ENCODE measurements around the gene NEDD4L. TPM values are rescaled to one million over a fixed set of nuclear protein-coding genes. Genes with fewer than 3 reads are reported as not detected.

NEDD4L gene
- total and polyA plus RNA-seq, 2 donors (not counting 1 experiment from before 2014, with no cell fraction given) = 10.3 to 25.7 TPM

DNA sequence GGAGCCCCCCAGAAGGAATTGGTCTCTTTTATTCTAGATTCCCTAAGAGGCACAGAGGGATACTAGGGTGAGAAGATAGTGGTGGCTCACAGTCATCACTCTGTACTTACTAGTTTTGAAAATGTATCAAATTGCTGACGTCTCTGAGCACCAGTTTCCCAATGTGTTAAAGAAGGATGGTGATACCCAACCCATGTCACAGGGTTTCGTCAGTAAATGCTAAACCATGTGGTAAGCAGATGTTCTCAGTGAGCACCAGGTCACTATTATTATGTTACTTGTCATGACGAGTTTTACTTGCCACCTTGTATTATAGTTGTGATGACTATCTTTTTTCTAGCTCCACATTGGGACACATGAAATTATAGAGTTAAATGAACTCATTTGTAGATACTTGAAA lies 54.7 kb downstream of the NEDD4L start:
- H3K4me1 ChIP-seq (ENCODE audit: control insufficient read depth in 2 of 2, insufficient read depth in 2 of 2, low read length in 2 of 2) = no peaks in the 10 kb centered on the region
- ATAC-seq (ENCODE audit: low read depth) = no peak
- Mint-ChIP-seq H3K27me3 (no peaks in the 10 kb centered on the region), H3K4me1 (peaks cover 34% of the 10 kb centered on the region), H3K9me3 (ENCODE audit: insufficient read depth) (no peaks in the 10 kb centered on the region), H3K4me3 (no peak overlapping the region), H3K27ac (no peak overlapping the region)
- no peak overlapping the region for H3K27ac ChIP-seq (ENCODE audit: low read length in 2 of 2)
- no peak for TF ChIP-seq EZH2 (IDR thresholded peaks at IDR 0.05; ENCODE audit: borderline replicate concordance, insufficient read depth, low read depth, low read length, poor library complexity, severe bottlenecking)
- TF ChIP-seq, protein P1, sequence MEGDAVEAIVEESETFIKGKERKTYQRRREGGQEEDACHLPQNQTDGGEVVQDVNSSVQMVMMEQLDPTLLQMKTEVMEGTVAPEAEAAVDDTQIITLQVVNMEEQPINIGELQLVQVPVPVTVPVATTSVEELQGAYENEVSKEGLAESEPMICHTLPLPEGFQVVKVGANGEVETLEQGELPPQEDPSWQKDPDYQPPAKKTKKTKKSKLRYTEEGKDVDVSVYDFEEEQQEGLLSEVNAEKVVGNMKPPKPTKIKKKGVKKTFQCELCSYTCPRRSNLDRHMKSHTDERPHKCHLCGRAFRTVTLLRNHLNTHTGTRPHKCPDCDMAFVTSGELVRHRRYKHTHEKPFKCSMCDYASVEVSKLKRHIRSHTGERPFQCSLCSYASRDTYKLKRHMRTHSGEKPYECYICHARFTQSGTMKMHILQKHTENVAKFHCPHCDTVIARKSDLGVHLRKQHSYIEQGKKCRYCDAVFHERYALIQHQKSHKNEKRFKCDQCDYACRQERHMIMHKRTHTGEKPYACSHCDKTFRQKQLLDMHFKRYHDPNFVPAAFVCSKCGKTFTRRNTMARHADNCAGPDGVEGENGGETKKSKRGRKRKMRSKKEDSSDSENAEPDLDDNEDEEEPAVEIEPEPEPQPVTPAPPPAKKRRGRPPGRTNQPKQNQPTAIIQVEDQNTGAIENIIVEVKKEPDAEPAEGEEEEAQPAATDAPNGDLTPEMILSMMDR (IDR thresholded peaks at IDR 0.05) = no peak
- no peaks in the 10 kb centered on the region for H3K27me3 ChIP-seq (replicated peaks in 1 of 4; ENCODE audit: control extremely low read depth in 1 of 4, control insufficient read depth in 3 of 4, insufficient read depth in 4 of 4, low read length in 3 of 4)
- no peak overlapping the region for H2AFZ ChIP-seq (ENCODE audit: insufficient read depth, low read depth, low read length, poor library complexity, severe bottlenecking)
- H3K79me2 ChIP-seq (ENCODE audit: control insufficient read depth, insufficient read depth, low read length) = no peaks in the 10 kb centered on the region
- no peak for DNase-seq
- no peak overlapping the region for H3K9ac ChIP-seq (ENCODE audit: low read length)
- H3K9me3 ChIP-seq (ENCODE audit: control extremely low read depth in 1 of 3, control insufficient read depth in 2 of 3, insufficient read depth in 1 of 3, low read length in 2 of 3) = no peaks in the 10 kb centered on the region
- no peaks in the 10 kb centered on the region for H3K36me3 ChIP-seq (replicated peaks in 1 of 2; ENCODE audit: control extremely low read depth in 1 of 2, control insufficient read depth in 1 of 2, extremely low read depth in 1 of 2, insufficient read depth in 2 of 2, low read length in 1 of 2)
- no peak overlapping the region for H3K4me3 ChIP-seq (ENCODE audit: control extremely low read depth in 1 of 5, extremely low read depth in 1 of 5, insufficient read depth in 1 of 5, low read depth in 2 of 5, low read length in 4 of 5)
- H4K20me1 ChIP-seq (ENCODE audit: control insufficient read depth, insufficient read depth, low read length, poor library complexity, severe bottlenecking) = no peaks in the 10 kb centered on the region
- POLR2A ChIA-PET = no interaction called here
- H3K4me2 ChIP-seq (replicated peaks; ENCODE audit: low read depth, low read length, poor library complexity, severe bottlenecking) = no peak overlapping the region
- CTCF ChIA-PET = no interaction called here
- intact Hi-C loops (cut with micrococcal nuclease) = no loop called here
- WGBS (ENCODE audit: insufficient coverage) = 100% methylated on average over 1 of the region's 3 CpGs

DNA sequence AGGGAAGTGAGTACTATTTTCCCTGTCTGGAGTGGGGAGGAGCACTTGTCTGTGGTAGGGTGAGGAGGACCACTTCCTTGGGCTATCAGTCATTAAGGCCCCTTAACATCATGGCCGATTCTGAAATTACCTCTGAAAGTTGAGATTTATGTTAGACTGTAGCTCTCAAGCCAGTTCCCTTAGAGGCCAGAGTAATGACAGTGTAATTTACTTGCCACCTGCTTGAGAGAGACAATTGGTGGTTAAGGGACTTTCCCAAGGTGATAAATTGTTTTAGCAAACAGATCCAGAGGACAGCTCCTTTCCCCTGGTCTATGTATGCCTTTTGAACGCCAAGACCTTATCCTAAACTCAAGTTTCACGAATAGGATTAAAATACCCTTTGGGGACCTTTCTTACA lies 56.1 kb downstream of the NEDD4L start:
- H3K4me2 ChIP-seq (replicated peaks; ENCODE audit: low read depth, low read length, poor library complexity, severe bottlenecking) = no peak overlapping the region
- H3K27ac ChIP-seq (ENCODE audit: low read length in 2 of 2) = no peak overlapping the region
- no peak overlapping the region for H3K9ac ChIP-seq (ENCODE audit: low read length)
- no peak overlapping the region for H3K4me3 ChIP-seq (ENCODE audit: control extremely low read depth in 1 of 5, extremely low read depth in 1 of 5, insufficient read depth in 1 of 5, low read depth in 2 of 5, low read length in 4 of 5)
- no peak overlapping the region for H2AFZ ChIP-seq (ENCODE audit: insufficient read depth, low read depth, low read length, poor library complexity, severe bottlenecking)
- ChIA-PET POLR2A (no interaction called here), CTCF (no interaction called here)
- no peaks in the 10 kb centered on the region for H3K27me3 ChIP-seq (replicated peaks in 1 of 4; ENCODE audit: control extremely low read depth in 1 of 4, control insufficient read depth in 3 of 4, insufficient read depth in 4 of 4, low read length in 3 of 4)
- H3K9me3 ChIP-seq (ENCODE audit: control extremely low read depth in 1 of 3, control insufficient read depth in 2 of 3, insufficient read depth in 1 of 3, low read length in 2 of 3) = no peaks in the 10 kb centered on the region
- no peaks in the 10 kb centered on the region for H3K79me2 ChIP-seq (ENCODE audit: control insufficient read depth, insufficient read depth, low read length)
- H3K4me1 ChIP-seq (ENCODE audit: control insufficient read depth in 2 of 2, insufficient read depth in 2 of 2, low read length in 2 of 2) = no peaks in the 10 kb centered on the region
- 52% methylated on average over 3 of the region's 3 CpGs for WGBS (ENCODE audit: insufficient coverage)
- TF ChIP-seq EZH2 (IDR thresholded peaks at IDR 0.05; ENCODE audit: borderline replicate concordance, insufficient read depth, low read depth, low read length, poor library complexity, severe bottlenecking) = no peak
- TF ChIP-seq, protein P1 (IDR thresholded peaks at IDR 0.05) = no peak
- no peaks in the 10 kb centered on the region for H4K20me1 ChIP-seq (ENCODE audit: control insufficient read depth, insufficient read depth, low read length, poor library complexity, severe bottlenecking)
- H3K27me3 Mint-ChIP-seq = no peaks in the 10 kb centered on the region
- H3K36me3 ChIP-seq (replicated peaks in 1 of 2; ENCODE audit: control extremely low read depth in 1 of 2, control insufficient read depth in 1 of 2, extremely low read depth in 1 of 2, insufficient read depth in 2 of 2, low read length in 1 of 2) = no peaks in the 10 kb centered on the region
- H3K9me3 Mint-ChIP-seq (ENCODE audit: insufficient read depth) = no peaks in the 10 kb centered on the region
- no peak for ATAC-seq (ENCODE audit: low read depth)
- H3K27ac Mint-ChIP-seq = no peak overlapping the region
- intact Hi-C loops (cut with micrococcal nuclease) = no loop called here
- peaks cover 30% of the 10 kb centered on the region for H3K4me1 Mint-ChIP-seq
- H3K4me3 Mint-ChIP-seq = no peak overlapping the region
- DNase-seq = peak; percentile 10

Measured in B cell (primary cell).